OCI-LY3 (cell line): ENCODE results near the gene PSMD9.

ENCODE experiments used
- H2AFZ ChIP-seq: fragments of 200-600, 300-600 bp; shearing (Covaris generic); 2 replicates; pipeline ENCODE4 v1.6.0; 2014; ENCODE audit warnings: antibody characterized with exemption, low read depth, low read length
- H3K27ac ChIP-seq: fragments of 200-600, 300-600 bp; sonication (generic); 2 replicates; pipeline ENCODE4 v1.5.1; 2014; ENCODE audit warnings: mild to moderate bottlenecking, low read length, moderate library complexity, mixed read lengths
- H3K27me3 ChIP-seq: fragments of 200-600, 300-600 bp; sonication (generic); 2 replicates; pipeline ENCODE4 v1.6.1; 2014; ENCODE audit warnings: low read depth, low read length, mixed read lengths
- H3K36me3 ChIP-seq: fragments of 200-600, 300-600 bp; sonication (generic); replicated peaks from 2 replicates; pipeline ENCODE3; 2014; ENCODE audit warnings: low read depth, low read length, mixed read lengths
- H3K4me1 ChIP-seq: fragments of 300-600, 200-600 bp; sonication (generic); 2 replicates; pipeline ENCODE4 v1.6.1; 2014; ENCODE audit warnings: low read length, mixed read lengths
- H3K4me2 ChIP-seq: fragments of 200-600, 300-600 bp; sonication (generic); 2 replicates; pipeline ENCODE4 v1.6.1; 2014; ENCODE audit warnings: low read length, mixed read lengths
- H3K4me3 ChIP-seq: fragments of 300-600, 200-600 bp; sonication (generic); 2 replicates; pipeline ENCODE4 v1.5.1; 2014; ENCODE audit warnings: antibody characterized with exemption, mild to moderate bottlenecking, low read length, moderate library complexity
- H3K79me2 ChIP-seq: fragments of 300-600, 200-600 bp; shearing (Covaris generic); 2 replicates; pipeline ENCODE4 v1.6.1; 2014; ENCODE audit warnings: mild to moderate bottlenecking, low read length, mixed read lengths
- H3K9ac ChIP-seq: fragments of 300-600, 200-600 bp; shearing (Covaris generic); 2 replicates; pipeline ENCODE4 v1.6.0; 2014; ENCODE audit warnings: mild to moderate bottlenecking, low read length, moderate library complexity
- H3K9me3 ChIP-seq: fragments of 200-600, 300-600 bp; shearing (Covaris generic); 2 replicates; pipeline ENCODE4 v1.6.1; 2014; ENCODE audit warnings: low read length, mixed read lengths; ENCODE audit not compliant: insufficient read depth
- H4K20me1 ChIP-seq: fragments of 200-600, 300-600 bp; sonication (generic); 2 replicates; pipeline ENCODE4 v1.6.1; 2016; ENCODE audit warnings: low read length, mixed read lengths; ENCODE audit not compliant: insufficient read depth
- CTCF ChIP-seq: fragments of 200-600, 300-600 bp; sonication (generic); IDR thresholded peaks from 2 replicates; pipeline ENCODE4 v1.5.1; 2014; ENCODE audit warnings: antibody characterized with exemption, low read length, low read depth
- EZH2phosphoT487 ChIP-seq: fragments of 200-600 bp; shearing (Covaris generic); IDR thresholded peaks from 2 replicates; pipeline ENCODE4 v1.6.1; 2018; ENCODE audit warnings: antibody characterized with exemption, mixed run types, low read depth

The PSMD9 gene

GRCh38 chr12:121888478-121889273 lies at the start of gene PSMD9:
PSMD9 (plus strand) TSS chr12:121888790; CDS start chr12:121888857, 67 bp downstream.
- H2AFZ ChIP-seq, result peak within 1 kb of the TSS; percentile 88

GRCh38 chr12:121839106-121839992 lies 49.2 kb upstream of the PSMD9 start:
- Histone ChIP-seq H3K4me3 (peak overlapping the region; percentile 85), H4K20me1 (no peaks in the 10 kb centered on the region), H3K9ac (peak overlapping the region; percentile 67), H2AFZ (peak overlapping the region; percentile 83; the same call in 1 of the 2 replicates), H3K4me1 (peaks cover 11% of the 10 kb centered on the region), H3K4me2 (peak overlapping the region; percentile 94), H3K9me3 (no peaks in the 10 kb centered on the region), H3K27ac (no peak overlapping the region), H3K36me3 (no peaks in the 10 kb centered on the region), H3K79me2 (no peaks in the 10 kb centered on the region), H3K27me3 (0 out of 2 replicates have a peak, but pooled peaks cover 3% of the 10 kb centered on the region)
- TF ChIP-seq CTCF (no peak; the same call in 1 of the 2 replicates), EZH2phosphoT487 (no peak)

More at GRCh38 chr12:121888478-121889273, at the start of gene PSMD9:
- Histone ChIP-seq H3K4me3 (peak within 1 kb of the TSS; percentile 83), H3K79me2 (peaks cover 37% of the 10 kb centered on the region), H3K9ac (peak within 1 kb of the TSS; percentile 78), H3K4me1 (peaks cover 21% of the 10 kb centered on the region), H3K27me3 (no peaks in the 10 kb centered on the region), H3K36me3 (no peaks in the 10 kb centered on the region), H3K9me3 (no peaks in the 10 kb centered on the region), H3K4me2 (peak within 1 kb of the TSS; percentile 84), H4K20me1 (no peaks in the 10 kb centered on the region), H3K27ac (peak within 1 kb of the TSS; percentile 78)
- peak; percentile 73 for TF ChIP-seq CTCF
- no peak for TF ChIP-seq EZH2phosphoT487

GRCh38 chr12:121839993-121840761 lies 48.4 kb upstream of the PSMD9 start:
- TF ChIP-seq EZH2phosphoT487 (no peak), CTCF (no peak)
- Histone ChIP-seq H3K9ac (peak overlapping the region; percentile 67), H3K4me2 (peak overlapping the region; percentile 94), H3K4me3 (peak overlapping the region; percentile 85), H3K4me1 (peaks cover 11% of the 10 kb centered on the region), H3K79me2 (no peaks in the 10 kb centered on the region), H3K27ac (no peak overlapping the region), H3K27me3 (0 out of 2 replicates have a peak, but pooled peaks cover 3% of the 10 kb centered on the region), H4K20me1 (no peaks in the 10 kb centered on the region), H3K36me3 (no peaks in the 10 kb centered on the region), H3K9me3 (no peaks in the 10 kb centered on the region), H2AFZ (peak overlapping the region; percentile 83; the same call in 1 of the 2 replicates)
